A172 (cell line): ENCODE measurements around the gene NTM. TPM values are rescaled to one million over a fixed set of nuclear protein-coding genes. Genes with fewer than 3 reads are reported as not detected.

Source experiments
- DNase-seq: peaks from one replicate; pipeline ENCODE4 v3.0.0-alpha.2; 2015; ENCODE audit warnings: low spot score
- total RNA-seq: library from RNA; depleted of rRNA; stranded (reverse); fragments of >200 nt; shearing (Covaris generic); gene quantifications from 2 replicates; pipeline ENCODE4 v1.2.3, GENCODE V29; 2014

NTM gene
- total RNA-seq, 1 experiment from 2014 or later, result 1.4 TPM

DNA sequence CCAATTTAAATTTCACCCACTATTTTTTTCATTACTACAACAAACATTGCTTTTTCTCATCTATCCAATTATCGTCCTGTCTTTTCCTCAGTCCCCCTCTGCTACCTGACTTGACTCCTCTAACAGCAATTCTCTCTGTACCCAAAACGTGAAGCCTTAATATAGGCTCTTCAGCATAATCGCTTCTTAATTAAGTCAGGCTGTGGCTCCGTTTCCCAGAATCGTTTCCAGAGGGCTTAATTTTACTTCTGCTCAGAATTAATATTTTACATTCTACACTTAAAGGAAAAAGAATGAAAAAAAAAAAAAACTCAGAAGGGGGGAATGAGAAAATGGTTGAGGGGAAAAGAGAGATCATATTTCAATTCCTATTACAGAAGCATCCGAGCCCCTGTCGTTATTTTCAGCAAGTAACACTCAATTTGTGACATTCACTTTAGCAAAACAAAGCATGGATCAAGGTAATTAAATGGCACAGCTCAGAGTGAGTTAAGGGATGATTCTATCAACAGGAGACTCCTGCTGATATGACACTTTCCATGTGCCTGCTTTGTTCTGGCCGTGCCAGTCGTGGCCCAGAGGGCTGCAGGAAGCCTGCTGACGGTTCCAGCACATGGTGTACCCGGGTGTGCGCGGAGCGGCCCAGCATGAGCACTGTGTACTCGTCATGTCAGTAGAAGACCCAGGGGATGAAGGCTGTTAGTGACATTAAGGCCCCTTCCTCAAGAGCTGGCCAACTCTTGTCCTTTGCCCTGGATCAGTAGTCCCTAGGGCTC, 272.5 kb downstream of the NTM start:
- no peak for DNase-seq

DNA sequence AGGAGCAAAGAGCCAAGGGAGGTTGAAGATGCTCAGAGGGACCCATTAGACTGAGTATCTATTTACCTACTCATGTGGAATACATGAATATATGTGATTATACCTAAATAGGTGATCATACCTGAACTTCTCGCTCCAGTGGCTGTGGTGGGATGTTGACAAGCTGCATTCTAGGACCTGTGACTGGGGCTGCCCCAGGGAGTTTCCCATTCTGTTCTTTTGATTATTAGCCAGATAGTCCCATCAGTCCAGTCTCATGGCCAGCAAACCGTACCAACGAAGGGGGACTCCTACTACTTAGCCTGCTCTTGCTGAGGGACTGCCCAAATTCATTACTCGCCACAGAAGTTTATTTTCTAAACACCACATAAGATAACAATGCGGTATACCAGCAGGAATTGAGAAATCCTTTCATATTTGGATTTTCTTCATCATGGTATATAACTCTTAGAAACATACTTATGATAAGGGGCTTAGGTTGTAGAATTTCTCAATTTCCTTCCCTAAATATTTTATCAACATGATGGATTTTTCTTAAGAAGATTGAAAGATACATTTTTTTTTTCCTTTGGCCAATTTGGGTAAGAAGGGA, 273.9 kb downstream of the NTM start:
- DNase-seq, result no peak

DNA sequence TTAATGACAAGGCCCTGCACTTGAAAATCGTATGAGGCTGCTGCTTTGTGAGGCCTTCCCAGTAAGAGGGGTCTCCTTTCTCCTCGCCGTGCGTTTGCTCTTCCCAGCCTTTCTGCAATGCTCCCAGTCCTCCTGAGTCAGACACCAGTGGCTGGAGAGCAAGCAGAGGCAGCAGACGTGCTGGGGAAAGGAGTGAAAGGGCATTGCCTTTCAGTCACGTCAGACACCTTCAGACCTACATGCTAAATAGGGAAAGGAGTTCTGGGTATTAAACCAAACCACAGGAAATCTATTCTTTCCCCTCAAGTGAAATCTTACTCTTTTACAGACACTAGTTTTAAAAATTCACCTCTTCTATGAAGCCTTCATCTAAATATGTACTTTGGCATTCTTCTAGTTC, 274.8 kb downstream of the NTM start:
- DNase-seq, result no peak

DNA sequence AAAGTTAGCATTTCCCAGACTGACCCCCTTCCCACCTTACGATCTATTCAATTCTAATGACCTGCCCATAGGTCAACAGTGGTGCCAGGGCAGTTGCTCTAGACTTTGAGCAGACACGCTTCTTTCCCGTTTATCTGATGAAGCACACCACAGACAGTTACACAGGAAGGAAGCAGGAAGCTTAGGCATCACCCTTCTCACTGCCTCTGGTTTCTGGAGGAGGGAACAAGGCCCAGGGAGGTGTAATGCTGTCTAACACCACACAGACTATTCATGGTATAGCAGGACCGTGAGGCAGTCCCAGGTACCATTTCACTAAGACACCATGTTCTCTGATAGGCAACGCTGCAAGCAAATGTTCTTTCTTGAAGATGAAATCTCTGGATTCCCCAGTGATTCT, 279.4 kb downstream of the NTM start:
- DNase-seq, result no peak

GRCh38 chr11:131652231-131652630, 281.8 kb downstream of the NTM start:
- DNase-seq, result no peak

DNA sequence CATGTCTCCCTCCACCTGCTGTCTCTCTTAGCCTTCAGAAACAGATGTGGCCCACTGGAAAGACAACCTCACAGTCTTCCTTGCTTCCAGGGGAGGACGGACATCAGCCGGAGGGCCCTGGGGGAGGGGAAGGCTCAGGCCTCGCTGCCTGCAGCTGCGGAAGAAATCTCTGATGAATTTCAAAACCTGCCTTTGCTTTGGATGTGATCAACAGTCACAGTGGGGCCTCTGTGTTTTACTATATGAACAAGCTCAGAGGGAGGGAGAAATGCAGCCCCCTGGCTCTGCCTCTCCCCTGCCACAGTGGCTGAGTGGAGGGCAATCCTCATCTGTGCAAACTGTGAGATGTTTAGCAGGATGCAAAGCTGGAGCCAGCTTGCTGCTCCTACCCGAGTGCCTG, 282.8 kb downstream of the NTM start:
- no peak for DNase-seq

DNA sequence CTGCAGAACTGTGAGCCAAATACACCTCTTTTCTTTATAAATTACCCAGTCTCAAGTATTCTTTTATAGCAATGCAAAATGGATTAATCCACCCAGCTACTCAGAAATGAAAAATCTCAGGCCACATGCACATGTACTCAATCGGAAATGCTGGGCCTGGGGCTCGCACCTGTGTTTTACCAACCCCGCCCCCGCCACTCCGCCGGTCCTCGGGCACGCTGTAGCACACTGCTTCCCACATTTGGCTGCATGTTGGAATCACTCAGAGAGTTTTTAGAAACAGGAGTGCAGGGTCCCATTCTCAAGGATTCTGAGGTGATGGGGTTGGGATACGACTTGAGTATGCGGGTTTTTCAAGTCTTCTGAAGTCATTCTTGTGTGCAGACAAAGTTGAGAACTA, 284.4 kb downstream of the NTM start:
- DNase-seq, result no peak

DNA sequence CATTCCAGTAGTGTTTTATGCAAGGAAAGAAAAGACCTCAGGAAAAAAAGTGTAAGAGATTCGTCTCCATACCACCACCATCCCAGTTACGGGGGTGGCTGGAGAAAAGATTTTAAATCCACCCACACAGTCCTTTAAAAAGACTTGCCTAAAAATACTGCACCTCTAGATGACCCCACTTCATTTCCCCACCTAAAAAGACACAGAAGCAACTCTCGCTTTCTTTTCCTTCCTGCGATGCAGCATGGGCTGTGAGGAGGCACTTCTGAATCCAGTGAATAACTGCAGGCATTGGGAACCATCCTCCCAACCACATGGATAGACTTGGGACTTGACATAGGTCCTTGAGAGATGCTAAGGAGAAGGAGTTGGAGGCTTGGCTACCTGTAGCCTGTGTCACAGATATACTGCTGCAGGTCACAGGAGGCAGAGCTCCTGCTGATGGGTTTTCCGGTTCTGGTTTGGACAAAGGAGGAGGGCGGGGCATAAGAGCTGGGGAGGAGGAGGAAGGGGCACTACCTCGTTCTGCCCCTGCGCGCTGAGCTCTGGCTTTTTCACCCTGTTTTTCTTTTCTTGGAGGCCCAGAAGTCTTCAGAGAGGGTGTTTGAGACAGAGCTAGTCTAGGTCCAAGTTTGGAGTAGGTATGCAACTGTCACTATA, 285.9 kb downstream of the NTM start:
- no peak for DNase-seq

DNA sequence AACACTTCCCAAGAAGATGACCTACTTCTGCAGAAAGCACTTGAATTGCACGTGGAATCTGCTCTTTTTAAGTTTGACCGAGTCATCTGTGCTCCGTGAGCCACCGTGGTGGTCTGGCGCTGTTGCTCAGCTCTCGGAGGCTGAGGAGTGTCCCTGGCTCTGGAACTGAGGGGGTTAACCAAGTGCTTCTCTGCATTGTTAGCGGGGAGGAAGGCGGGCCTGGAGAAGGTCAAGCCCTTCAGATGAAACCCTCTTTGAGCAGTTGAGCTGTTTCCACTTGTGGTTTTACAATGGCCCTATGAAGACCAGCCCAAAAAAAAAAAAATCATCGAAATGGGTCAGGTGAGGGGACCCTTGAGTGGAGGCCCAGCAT, 286.4 kb downstream of the NTM start:
- DNase-seq, result no peak

DNA sequence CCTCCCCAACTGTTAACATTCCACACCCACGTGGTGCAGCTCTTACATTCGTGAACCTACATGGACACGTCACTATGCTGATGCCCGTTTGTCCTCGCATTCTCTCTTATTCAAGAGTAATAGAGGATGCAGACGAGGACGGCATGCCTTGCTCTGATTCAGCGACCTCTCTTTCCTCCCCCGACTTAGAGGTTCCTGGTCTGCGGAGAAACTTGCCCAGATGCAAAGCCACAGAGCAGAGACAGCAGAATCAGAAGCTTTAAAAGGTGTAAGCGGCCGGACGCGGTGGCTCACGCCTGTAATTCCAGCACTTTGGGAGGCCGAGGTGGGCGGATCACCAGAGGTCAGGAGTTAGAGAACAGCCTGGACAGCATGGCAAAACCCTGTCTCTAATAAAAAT, 288.0 kb downstream of the NTM start:
- DNase-seq, result no peak

DNA sequence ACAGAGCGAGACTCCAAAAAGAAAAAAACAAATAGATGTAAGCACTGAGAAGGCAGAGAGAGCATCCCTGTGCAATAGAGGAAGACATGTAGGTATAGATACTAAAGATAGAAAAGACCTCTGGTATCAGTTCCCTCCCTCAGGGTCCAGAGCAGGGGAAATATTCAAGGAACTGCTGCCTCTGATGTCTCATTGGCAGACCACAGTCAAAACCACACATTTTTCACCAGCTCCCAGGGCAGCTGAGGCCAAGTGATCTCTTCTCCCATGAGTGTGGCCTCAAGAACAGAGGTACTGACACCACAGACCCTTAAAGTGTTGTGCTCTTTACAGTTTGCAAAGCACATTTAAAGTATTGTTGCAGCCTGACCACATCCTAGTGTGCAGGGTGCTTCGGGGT, 288.5 kb downstream of the NTM start:
- no peak for DNase-seq

GRCh38 chr11:131659931-131660330, 289.5 kb downstream of the NTM start:
- DNase-seq, result no peak

DNA sequence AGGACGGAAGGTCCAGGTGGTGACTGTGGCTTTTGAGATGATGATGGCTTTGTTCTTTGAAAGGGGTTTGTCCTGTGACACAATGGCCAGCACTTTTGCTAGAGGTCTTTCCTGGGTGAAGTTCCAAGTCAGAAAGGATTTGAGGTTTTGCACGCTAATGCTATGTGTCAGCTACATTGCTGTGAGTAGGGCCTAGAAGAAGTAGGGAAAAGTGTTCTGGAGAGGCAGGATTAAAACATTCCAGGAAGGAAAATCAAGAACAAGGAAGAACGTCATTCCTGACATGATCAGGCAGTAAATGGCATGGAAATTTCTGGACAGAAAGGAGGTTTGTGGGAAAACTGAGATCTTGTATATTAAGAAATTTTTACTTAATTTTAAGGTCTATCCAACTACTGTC, 290.7 kb downstream of the NTM start:
- DNase-seq, result no peak

GRCh38 chr11:131662317-131662972, 292.0 kb downstream of the NTM start:
- no peak for DNase-seq

DNA sequence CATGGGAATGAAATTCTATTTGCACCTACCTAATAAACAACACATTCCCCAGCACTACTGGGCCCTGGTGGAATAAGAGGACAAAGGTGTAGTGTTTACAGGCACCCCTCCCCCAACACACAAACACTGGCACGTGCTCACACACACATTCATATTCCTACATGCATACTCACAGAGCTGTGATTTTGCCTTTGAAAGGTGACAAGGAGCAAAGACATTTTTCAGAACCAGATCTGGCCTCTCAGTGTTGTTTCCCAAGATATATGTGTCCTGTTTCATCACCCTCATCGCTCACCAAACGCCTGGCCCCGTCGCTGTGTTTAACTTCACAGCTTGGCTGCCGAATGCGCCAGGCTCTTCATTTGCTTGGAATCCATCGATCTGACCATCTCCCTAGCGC, 292.6 kb downstream of the NTM start:
- DNase-seq, result no peak

GRCh38 chr11:131663405-131664200, 293.2 kb downstream of the NTM start:
- DNase-seq, result no peak

DNA sequence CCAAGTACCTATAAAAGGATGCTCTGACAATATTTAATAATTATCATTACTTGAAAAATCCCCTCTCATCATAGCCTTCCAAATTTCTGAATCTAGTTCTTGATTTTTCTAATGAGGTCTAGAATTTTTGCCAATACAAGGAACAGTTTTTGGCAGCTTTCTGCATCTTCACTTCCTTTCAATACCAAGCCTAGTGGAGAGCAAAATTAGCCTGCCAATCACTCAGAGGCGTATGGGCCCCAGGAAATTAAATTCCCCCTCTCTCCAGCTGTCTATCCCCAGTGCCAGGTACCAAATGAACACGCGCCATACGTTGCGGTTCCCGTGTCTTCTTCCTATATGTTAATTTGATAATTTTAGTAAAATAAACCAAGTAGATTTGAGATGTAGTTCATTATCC, 293.9 kb downstream of the NTM start:
- no peak for DNase-seq

DNA sequence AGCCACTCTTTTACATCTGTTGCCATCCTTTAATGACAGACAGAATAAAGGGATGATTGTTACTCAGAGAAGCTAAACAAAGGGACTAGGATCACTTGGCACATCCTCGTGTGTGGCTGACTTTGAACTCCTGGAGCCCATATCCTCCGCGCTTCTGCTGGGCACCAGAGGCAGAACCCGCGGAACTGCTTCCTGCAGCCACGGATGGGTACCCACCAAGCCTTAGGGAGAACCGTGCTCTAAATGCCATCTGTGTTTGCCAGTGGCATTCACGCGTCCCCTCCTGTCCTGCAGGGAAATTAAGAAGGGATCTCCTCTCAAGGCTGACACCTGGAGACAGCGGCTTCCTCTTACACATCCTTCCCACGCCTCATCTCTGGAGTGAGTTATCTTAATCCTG, 294.4 kb downstream of the NTM start:
- DNase-seq, result no peak

GRCh38 chr11:131665344-131665968, 295.0 kb downstream of the NTM start:
- DNase-seq, result no peak

- no peak for DNase-seq
Measured at GRCh38 chr11:131666006-131666405, 295.6 kb downstream of the NTM start.

GRCh38 chr11:131666617-131667016, 296.2 kb downstream of the NTM start:
- no peak for DNase-seq

GRCh38 chr11:131667566-131667965, 297.2 kb downstream of the NTM start:
- DNase-seq, result no peak
